GM12874 (cell line): ENCODE measurements around the gene JUP.

ENCODE experiments used
- TF ChIP-seq, protein P1 (sequence below): IDR thresholded peaks from 2 replicates; pipeline ENCODE4 v1.5.1; 2011; ENCODE audit warnings: low read depth, mild to moderate bottlenecking, control low read depth, low read length, moderate library complexity; ENCODE audit not compliant: insufficient read depth

Gene JUP

DNA sequence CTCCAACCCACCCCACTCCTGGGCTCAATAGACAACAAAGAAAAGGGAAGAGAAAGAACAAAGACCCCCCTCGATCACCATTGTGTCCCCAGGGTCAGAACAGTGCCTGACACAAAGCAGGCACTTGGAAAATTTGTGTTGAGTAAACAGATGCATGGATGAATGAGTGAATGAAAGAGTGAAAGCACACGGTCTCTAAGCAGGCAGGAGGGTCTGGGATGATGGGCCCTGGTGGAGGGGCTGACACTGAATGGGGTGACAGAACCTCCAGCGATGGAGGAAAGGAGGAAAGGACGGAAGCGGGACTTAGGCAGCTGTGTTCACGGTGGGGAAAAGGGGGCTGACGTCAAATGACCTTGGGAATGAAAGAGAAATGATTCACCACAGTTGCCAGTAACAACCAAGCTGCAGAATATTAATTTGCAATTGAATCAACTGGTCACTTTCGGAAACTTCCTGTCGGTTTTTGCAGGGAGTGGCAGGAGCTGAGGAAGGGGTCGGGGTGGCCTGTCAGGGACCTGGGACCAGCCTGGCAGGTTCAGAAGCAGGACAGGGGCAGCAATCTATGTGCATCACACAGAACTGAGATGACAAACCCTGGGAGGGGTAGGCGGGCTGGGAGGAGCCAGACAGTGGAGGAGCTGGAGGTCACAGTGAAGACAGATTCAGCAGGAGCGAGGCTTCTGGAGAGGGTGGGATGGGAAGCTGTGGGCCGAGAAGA is 81.1 kb downstream of the JUP start:
- TF ChIP-seq, protein P1, sequence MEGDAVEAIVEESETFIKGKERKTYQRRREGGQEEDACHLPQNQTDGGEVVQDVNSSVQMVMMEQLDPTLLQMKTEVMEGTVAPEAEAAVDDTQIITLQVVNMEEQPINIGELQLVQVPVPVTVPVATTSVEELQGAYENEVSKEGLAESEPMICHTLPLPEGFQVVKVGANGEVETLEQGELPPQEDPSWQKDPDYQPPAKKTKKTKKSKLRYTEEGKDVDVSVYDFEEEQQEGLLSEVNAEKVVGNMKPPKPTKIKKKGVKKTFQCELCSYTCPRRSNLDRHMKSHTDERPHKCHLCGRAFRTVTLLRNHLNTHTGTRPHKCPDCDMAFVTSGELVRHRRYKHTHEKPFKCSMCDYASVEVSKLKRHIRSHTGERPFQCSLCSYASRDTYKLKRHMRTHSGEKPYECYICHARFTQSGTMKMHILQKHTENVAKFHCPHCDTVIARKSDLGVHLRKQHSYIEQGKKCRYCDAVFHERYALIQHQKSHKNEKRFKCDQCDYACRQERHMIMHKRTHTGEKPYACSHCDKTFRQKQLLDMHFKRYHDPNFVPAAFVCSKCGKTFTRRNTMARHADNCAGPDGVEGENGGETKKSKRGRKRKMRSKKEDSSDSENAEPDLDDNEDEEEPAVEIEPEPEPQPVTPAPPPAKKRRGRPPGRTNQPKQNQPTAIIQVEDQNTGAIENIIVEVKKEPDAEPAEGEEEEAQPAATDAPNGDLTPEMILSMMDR = no peak
